ENCODE results near the gene TNNC2.
"Not testable (repeated sequence)": the region's sequence is repeated elsewhere in the genome, so short reads cannot be mapped to it uniquely, and the experiment has no call there.

Gene TNNC2

GRCh38 chr20:45835825-45836224, 8.7 kb upstream of the TNNC2 start:
- H3K9me3 Mint-ChIP-seq, result no peaks in the 10 kb centered on the region
- no peaks in the 10 kb centered on the region for H3K27me3 Mint-ChIP-seq
- H3K27ac Mint-ChIP-seq, result no peak overlapping the region
- peaks cover 12% of the 10 kb centered on the region for H3K4me1 Mint-ChIP-seq (ENCODE audit: low read depth)
- no peak overlapping the region for H3K4me3 Mint-ChIP-seq
- H3K36me3 Mint-ChIP-seq (ENCODE audit: low read depth), result no peaks in the 10 kb centered on the region
- DNase-seq, result no peak

- peaks cover 12% of the 10 kb centered on the region for H3K4me1 Mint-ChIP-seq (ENCODE audit: low read depth)
- no peaks in the 10 kb centered on the region for H3K36me3 Mint-ChIP-seq (ENCODE audit: low read depth)
- H3K27ac Mint-ChIP-seq, result no peak overlapping the region
- H3K9me3 Mint-ChIP-seq, result no peaks in the 10 kb centered on the region
- no peak for DNase-seq
- no peak overlapping the region for H3K4me3 Mint-ChIP-seq
- H3K27me3 Mint-ChIP-seq, result no peaks in the 10 kb centered on the region
Observed at GRCh38 chr20:45835329-45835765, 8.2 kb upstream of the TNNC2 start.

GRCh38 chr20:45834797-45835161, 7.7 kb upstream of the TNNC2 start:
- no peaks in the 10 kb centered on the region for H3K36me3 Mint-ChIP-seq (ENCODE audit: low read depth)
- H3K9me3 Mint-ChIP-seq, result no peaks in the 10 kb centered on the region
- peaks cover 12% of the 10 kb centered on the region for H3K4me1 Mint-ChIP-seq (ENCODE audit: low read depth)
- H3K27me3 Mint-ChIP-seq, result no peaks in the 10 kb centered on the region
- no peak for DNase-seq
- peak overlapping the region; percentile 71 for H3K4me3 Mint-ChIP-seq
- no peak overlapping the region for H3K27ac Mint-ChIP-seq

- Mint-ChIP-seq H3K9me3 (no peaks in the 10 kb centered on the region), H3K4me3 (peak overlapping the region; percentile 71), H3K36me3 (ENCODE audit: low read depth) (no peaks in the 10 kb centered on the region), H3K27ac (no peak overlapping the region), H3K4me1 (ENCODE audit: low read depth) (peaks cover 12% of the 10 kb centered on the region), H3K27me3 (no peaks in the 10 kb centered on the region)
- peak; percentile 74 for DNase-seq
Observed at GRCh38 chr20:45833883-45834796, 7.0 kb upstream of the TNNC2 start.

- Mint-ChIP-seq H3K36me3 (ENCODE audit: low read depth) (no peaks in the 10 kb centered on the region), H3K27me3 (no peaks in the 10 kb centered on the region), H3K4me1 (ENCODE audit: low read depth) (peaks cover 12% of the 10 kb centered on the region), H3K4me3 (peak within 1 kb of the TSS; percentile 71), H3K27ac (peak within 1 kb of the TSS; percentile 61), H3K9me3 (no peaks in the 10 kb centered on the region)
- peak; percentile 57 for DNase-seq
Observed at GRCh38 chr20:45833030-45833882, 6.1 kb upstream of the TNNC2 start, which contains the start of gene SNX21. Gene SNX21 (plus strand): TSS chr20:45833799. CDS start chr20:45833920, 121 bp downstream.

- no peak for DNase-seq
- H3K27ac Mint-ChIP-seq, result no peak overlapping the region
- no peaks in the 10 kb centered on the region for H3K9me3 Mint-ChIP-seq
- no peaks in the 10 kb centered on the region for H3K36me3 Mint-ChIP-seq (ENCODE audit: low read depth)
- no peak overlapping the region for H3K4me3 Mint-ChIP-seq
- H3K27me3 Mint-ChIP-seq, result no peaks in the 10 kb centered on the region
- H3K4me1 Mint-ChIP-seq (ENCODE audit: low read depth), result peaks cover 12% of the 10 kb centered on the region
Observed at GRCh38 chr20:45832619-45833018, 5.5 kb upstream of the TNNC2 start.

- peaks cover 14% of the 10 kb centered on the region for H3K4me1 Mint-ChIP-seq (ENCODE audit: low read depth)
- not testable (repeated sequence) for H3K27ac Mint-ChIP-seq; H3K27me3 Mint-ChIP-seq; H3K4me3 Mint-ChIP-seq; DNase-seq; H3K36me3 Mint-ChIP-seq (ENCODE audit: low read depth); H3K9me3 Mint-ChIP-seq
Observed at GRCh38 chr20:45829673-45830106, 2.6 kb upstream of the TNNC2 start.

- Mint-ChIP-seq H3K27me3 (peaks cover 14% of the 10 kb centered on the region), H3K4me3 (no peak overlapping the region), H3K4me1 (ENCODE audit: low read depth) (peaks cover 18% of the 10 kb centered on the region), H3K36me3 (ENCODE audit: low read depth) (no peaks in the 10 kb centered on the region), H3K27ac (no peak overlapping the region), H3K9me3 (no peaks in the 10 kb centered on the region)
- no peak for DNase-seq
Observed at GRCh38 chr20:45828589-45828988, 1.5 kb upstream of the TNNC2 start.

GRCh38 chr20:45827712-45828111, 600 bp upstream of the TNNC2 start:
- Mint-ChIP-seq H3K36me3 (ENCODE audit: low read depth) (no peaks in the 10 kb centered on the region), H3K4me3 (no peak overlapping the region), H3K27me3 (peaks cover 23% of the 10 kb centered on the region), H3K9me3 (no peaks in the 10 kb centered on the region), H3K4me1 (ENCODE audit: low read depth) (peaks cover 16% of the 10 kb centered on the region), H3K27ac (no peak overlapping the region)
- DNase-seq, result no peak

- H3K36me3 Mint-ChIP-seq (ENCODE audit: low read depth), result no peaks in the 10 kb centered on the region
- H3K4me3 Mint-ChIP-seq, result no peak overlapping the region
- no peaks in the 10 kb centered on the region for H3K9me3 Mint-ChIP-seq
- peaks cover 18% of the 10 kb centered on the region for H3K4me1 Mint-ChIP-seq (ENCODE audit: low read depth)
- no peak overlapping the region for H3K27ac Mint-ChIP-seq
- no peak for DNase-seq
- H3K27me3 Mint-ChIP-seq, result peaks cover 33% of the 10 kb centered on the region
Observed at GRCh38 chr20:45826381-45827019, 612 bp downstream of the TNNC2 start.

GRCh38 chr20:45823949-45824835, 2.9 kb downstream of the TNNC2 start:
- H3K9me3 Mint-ChIP-seq, result no peaks in the 10 kb centered on the region
- DNase-seq, result peak; percentile 67
- H3K27ac Mint-ChIP-seq, result peak overlapping the region; percentile 59
- no peaks in the 10 kb centered on the region for H3K36me3 Mint-ChIP-seq (ENCODE audit: low read depth)
- H3K27me3 Mint-ChIP-seq, result peaks cover 38% of the 10 kb centered on the region
- peak overlapping the region; percentile 53 for H3K4me3 Mint-ChIP-seq
- H3K4me1 Mint-ChIP-seq (ENCODE audit: low read depth), result peaks cover 18% of the 10 kb centered on the region

GRCh38 chr20:45822857-45823256, 4.3 kb downstream of the TNNC2 start:
- Mint-ChIP-seq H3K36me3 (ENCODE audit: low read depth) (peaks cover under 1% of the 10 kb centered on the region), H3K27ac (no peak overlapping the region), H3K4me3 (no peak overlapping the region), H3K27me3 (peaks cover 38% of the 10 kb centered on the region), H3K9me3 (no peaks in the 10 kb centered on the region), H3K4me1 (ENCODE audit: low read depth) (peaks cover 18% of the 10 kb centered on the region)
- no peak for DNase-seq

- Mint-ChIP-seq H3K9me3 (no peaks in the 10 kb centered on the region), H3K27me3 (peaks cover 38% of the 10 kb centered on the region), H3K27ac (no peak overlapping the region), H3K4me1 (ENCODE audit: low read depth) (peaks cover 18% of the 10 kb centered on the region), H3K36me3 (ENCODE audit: low read depth) (peaks cover 9% of the 10 kb centered on the region), H3K4me3 (no peak overlapping the region)
- DNase-seq, result no peak
Observed at GRCh38 chr20:45821947-45822346, 5.2 kb downstream of the TNNC2 start.

All from activated T-cell treated with anti-CD3 and anti-CD28 coated beads, Interleukin-2, amount 50 U/mL, for 24 hours (primary cell).